GM21526 (cell line): ENCODE results near the gene TOP3A.
"Not testable (repeated sequence)": the region's sequence is repeated elsewhere in the genome, so short reads cannot be mapped to it uniquely, and the experiment has no call there.

Source experiments
- ATAC-seq: cut with Tn5 transposase; IDR thresholded peaks from one replicate; pipeline ENCODE4 v1.9.1; 2021; ENCODE audit warnings: moderate library complexity; ENCODE audit not compliant: unreplicated experiment, low FRiP score

Gene TOP3A, protein sequence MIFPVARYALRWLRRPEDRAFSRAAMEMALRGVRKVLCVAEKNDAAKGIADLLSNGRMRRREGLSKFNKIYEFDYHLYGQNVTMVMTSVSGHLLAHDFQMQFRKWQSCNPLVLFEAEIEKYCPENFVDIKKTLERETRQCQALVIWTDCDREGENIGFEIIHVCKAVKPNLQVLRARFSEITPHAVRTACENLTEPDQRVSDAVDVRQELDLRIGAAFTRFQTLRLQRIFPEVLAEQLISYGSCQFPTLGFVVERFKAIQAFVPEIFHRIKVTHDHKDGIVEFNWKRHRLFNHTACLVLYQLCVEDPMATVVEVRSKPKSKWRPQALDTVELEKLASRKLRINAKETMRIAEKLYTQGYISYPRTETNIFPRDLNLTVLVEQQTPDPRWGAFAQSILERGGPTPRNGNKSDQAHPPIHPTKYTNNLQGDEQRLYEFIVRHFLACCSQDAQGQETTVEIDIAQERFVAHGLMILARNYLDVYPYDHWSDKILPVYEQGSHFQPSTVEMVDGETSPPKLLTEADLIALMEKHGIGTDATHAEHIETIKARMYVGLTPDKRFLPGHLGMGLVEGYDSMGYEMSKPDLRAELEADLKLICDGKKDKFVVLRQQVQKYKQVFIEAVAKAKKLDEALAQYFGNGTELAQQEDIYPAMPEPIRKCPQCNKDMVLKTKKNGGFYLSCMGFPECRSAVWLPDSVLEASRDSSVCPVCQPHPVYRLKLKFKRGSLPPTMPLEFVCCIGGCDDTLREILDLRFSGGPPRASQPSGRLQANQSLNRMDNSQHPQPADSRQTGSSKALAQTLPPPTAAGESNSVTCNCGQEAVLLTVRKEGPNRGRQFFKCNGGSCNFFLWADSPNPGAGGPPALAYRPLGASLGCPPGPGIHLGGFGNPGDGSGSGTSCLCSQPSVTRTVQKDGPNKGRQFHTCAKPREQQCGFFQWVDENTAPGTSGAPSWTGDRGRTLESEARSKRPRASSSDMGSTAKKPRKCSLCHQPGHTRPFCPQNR

DNA sequence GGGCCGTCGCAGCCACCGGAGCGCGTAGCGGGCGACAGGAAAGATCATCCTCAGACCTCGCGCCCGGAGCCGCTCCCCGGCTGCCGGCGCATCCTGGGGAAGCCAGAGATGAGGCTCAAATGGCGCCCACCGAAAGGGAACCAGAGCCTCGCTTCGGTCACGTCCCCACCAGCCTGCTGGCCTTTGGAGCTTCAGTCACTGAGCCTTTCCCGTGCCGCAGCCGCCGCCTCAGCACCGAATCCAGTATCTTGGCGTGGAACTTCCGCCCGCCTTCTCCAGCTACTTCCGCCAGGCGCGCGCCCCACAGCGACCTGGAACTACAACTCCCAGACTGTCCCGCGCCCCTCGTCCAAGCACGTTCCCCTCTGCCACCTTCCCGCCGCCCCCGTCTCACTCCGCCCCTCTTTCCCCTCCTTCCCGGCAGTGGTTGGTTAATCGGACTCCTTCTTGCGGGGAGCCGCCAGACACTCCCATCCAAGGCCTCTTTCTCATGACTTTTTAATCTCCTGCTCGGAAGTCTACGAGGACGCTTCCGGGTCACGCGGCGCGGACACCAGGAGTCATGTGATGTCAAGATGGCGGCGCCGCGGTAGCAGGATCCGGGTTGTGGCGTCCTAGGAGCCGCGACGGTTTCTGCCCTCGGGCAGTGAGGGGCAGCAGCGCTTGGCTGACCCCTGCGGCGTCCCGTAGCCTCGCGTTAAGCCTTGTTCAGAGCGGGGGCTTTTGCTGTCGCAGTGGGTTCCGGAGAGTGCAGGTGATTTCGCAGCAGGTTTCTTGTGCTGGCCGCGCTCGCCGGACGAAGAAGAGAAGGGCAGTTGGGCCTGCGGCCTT lies at the start of gene TOP3A, which contains the start of gene SMCR8:
Gene TOP3A, minus strand, starts transcription at position 264 of the 831 bp plus-strand sequence. Its CDS starts 216 bp downstream, at position 48.
Gene SMCR8, plus strand, starts transcription at position 563 of the 831 bp plus-strand sequence. CDS start 497 bp downstream, outside the sequence.
- ATAC-seq: peak; percentile 72

DNA sequence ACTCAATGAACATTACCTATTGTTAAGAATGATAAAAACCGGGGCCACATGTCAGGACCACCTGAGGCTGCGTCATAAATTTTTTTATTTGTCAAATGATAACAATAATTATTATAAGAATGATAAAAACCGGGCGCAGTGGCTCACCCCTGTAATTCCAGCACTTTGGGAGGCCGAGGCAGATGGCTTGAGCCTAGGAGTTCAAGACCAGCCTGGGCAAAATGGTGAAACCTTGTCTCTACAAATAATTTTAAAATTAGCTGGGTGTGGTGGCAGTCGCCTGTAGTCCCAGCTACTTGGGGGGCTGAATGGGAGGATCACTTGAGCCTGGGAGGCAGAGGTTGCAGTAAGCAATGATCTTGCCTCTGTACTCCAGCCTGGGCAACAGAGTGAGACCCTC lies 49.4 kb upstream of the TOP3A start:
- no peak for ATAC-seq

DNA sequence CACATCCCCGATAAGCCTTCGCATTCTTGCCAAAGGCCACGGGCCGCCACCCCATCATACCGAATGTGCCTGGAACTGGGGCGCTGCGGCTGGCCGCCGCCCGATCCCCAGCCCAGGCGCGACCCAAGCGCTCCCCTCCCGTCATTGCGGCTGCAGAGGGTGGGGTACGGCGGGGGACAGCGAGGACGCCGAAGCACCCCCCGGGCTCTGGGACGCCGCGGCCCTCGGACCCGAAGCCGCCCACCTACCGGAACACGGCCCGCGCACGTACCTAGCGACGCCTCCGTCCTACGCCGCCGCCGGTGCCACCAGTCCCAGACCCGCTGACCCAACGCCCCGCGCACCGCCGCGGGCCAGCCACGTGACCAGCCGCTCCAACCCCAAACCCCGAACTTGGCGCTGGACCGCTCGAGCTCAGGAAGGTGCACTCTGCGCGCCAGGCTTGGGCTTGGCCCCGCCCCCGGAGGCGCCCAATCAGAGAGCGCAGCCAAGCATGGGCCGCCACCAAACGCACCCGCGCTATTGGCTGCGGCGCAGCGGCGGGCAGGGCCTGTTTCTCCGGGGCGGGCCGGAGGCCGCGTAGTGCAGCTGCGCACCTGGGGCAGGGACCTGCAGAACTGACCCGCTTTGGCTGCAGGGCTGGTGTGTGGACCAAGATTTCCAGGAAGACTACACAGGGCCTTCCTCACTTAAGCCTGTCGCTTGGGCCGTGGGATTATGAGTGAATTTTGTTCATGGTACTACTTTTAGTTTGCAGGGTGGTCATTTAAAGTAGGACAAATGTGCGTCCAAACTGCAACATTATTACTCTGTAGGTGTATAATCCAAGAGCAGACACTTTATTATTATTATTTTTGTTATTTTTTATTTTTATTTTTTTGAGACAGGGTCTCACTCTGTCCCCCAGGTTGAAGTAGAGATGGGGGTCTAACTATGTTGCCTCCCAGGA lies 48.6 kb upstream of the TOP3A start, which contains the start of gene SHMT1:
Gene SHMT1, minus strand, starts transcription at position 450 of the 949 bp plus-strand sequence. CDS start 7,569 bp downstream, outside the sequence.
- peak; percentile 95 for ATAC-seq

DNA sequence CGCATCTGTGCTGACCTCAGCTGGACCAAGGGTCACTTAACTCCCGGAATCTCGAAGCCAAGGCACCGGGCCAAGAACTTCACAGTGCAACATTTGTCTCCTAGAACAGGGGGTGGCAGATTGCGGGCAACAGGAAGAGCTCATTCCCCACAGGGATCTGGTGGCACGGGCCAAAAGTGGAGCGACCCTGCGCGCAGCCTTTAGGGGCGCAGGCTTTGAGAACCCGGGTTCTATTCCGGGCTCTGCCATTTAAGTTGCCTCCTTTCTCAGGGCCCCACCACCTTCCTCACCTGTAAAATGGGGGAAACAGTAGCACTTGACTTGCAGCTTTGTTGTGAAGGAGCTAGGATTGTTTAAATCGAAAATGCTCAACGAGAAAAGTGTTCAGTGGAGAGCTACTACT lies 47.9 kb upstream of the TOP3A start:
- ATAC-seq: no peak

DNA sequence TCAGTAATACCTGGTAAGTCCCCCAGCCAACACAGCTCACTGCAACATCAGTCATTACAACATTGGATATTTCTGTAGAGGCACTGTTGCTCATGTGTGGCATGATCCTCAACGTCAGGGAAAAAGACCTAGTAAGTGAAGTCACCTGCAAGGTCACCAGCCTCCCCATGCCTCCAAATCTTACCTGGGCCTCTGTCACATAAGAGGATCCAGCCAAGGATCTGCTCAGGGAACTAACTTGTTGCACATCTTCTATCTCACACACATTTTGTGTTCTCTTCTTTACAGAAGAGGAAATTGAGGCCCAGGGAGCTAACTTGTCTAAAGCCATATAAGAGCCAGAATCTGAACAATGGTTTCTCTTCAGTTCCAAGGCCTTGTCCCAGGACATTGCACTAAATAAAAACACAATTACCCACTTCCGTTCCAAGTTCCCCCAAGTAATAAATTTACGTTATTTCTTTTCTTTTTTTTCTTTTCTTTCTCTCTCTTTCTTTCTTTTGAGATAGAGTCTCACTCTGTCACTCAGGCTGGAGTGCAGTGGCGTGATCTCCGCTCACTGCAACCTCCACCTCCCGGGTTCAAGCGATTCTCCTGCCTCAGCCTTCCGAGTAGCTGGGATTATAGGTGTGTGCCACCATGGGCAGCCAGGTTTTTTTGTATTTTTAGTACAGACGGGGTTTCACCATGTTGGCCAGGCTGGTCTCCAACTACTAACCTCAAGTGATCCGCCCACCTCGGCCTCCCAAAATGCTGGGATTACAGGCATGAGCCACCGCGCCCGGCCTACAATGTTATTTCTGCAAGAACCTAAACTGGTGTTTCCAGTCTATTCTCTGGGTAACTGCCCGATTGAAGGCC lies 47.3 kb upstream of the TOP3A start:
- no peak for ATAC-seq

DNA sequence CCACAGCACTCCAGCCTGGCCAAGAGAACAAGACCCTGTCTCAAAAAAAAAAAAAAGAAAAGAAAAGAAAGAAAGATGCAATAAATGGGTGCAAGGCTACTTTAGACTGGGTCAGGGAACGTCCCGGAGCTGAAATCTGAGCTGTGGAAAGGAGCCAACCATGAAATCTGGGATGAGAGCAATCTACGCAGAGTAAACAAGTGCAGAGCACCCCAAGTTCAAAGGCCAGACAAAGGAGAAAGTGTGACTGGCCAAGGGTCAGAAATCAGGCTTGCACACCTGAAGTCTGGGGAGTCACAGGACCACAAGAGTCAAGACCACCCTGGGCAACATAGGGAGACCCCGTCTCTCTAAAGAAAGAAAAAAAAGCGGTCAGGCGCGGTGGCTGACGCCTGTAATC lies 45.7 kb upstream of the TOP3A start:
- no peak for ATAC-seq

DNA sequence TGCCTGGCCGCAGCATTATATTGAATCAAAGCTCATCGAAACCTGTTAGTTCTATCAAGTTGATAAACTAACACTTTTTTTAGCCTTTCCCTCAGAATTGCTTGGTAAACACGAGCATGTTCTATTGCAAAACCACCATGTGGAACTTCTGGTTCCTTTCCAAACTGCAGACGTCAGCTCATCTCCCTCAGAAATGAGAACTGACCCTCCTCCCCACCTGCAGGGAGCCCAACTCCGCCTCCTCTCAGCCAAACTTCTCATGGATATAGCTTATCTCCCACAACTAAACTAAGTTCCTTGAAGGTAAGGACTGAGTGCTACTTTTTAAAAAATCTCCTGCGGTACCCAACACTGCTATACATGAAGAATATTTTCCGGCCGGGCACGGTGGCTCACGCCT lies 41.8 kb upstream of the TOP3A start:
- ATAC-seq: no peak

DNA sequence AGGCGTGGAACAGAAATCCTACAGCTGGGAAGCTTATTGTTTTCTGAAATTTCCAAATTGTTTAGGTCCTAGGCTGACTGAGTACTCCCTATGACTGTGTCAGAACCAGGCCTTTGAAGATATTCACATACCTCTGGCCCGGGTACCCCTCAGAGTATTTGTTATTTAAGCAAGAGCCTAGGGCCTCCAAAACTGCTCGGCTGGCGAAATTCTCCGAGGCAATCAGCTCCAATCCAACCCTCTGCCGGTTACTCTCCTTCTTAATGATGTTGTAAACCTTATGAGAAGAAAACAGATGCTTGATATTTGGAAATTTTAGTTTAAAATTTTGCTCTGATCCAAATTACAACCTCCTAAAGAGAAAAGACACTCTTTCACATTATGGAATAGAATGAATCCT lies 38.7 kb upstream of the TOP3A start:
- ATAC-seq: no peak

DNA sequence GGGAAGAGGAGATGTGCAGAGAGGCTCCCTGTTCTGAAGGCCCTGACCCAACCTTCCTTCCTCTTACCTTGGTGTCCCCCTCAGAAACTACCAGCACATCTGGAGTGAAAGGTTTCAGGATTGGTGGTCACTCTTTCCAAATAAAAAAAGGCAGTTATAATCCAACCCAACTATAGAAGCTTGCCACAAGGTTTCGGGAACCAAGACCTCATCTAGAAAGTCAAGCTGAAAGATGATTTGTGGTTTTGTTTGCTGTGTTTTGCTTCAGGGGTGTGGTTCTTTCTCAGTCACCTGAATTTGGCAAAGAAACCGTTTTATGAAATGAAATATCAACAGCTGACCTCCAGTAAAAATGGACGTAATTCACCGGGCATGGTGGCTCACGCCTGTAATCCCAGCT lies 29.2 kb upstream of the TOP3A start:
- no peak for ATAC-seq

DNA sequence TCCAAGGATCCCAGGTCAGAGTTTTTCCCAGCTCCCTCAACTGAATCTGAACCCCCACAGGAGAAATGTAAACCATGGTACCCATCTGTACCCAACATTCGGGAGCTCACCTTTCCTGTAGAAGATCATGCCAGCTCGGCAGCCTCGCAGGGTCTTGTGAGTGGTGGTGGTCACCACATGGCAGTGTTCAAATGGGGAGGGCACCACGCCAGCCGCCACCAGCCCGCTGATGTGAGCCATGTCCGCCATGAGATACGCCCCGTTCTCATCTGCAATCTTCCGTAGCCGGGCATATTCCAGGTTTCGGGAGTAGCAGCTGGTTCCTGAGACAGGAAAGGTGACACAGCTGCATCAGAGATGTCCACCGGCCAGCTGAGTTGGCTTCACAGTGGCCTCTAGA lies 25.1 kb upstream of the TOP3A start:
- no peak for ATAC-seq

DNA sequence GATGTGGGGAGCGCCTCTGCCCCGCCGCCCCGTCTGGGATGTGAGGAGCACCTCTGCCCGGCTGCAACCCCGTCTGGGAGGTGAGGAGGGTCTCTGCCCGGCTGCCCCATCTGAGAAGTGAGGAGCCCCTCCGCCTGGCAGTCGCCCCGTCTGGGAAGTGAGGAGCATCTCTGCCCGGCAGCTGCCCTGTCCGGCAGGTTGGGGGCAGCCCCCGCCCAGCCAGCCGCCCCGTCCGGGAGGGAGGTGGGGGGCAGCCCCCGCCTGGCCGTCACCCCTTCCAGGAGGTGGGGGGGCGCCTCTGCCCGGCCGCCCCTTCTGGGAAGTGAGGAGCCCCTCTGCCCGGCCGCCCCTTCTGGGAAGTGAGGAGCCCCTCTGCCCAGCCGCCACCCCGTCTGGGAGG lies 23.4 kb upstream of the TOP3A start:
- not testable (repeated sequence) for ATAC-seq

DNA sequence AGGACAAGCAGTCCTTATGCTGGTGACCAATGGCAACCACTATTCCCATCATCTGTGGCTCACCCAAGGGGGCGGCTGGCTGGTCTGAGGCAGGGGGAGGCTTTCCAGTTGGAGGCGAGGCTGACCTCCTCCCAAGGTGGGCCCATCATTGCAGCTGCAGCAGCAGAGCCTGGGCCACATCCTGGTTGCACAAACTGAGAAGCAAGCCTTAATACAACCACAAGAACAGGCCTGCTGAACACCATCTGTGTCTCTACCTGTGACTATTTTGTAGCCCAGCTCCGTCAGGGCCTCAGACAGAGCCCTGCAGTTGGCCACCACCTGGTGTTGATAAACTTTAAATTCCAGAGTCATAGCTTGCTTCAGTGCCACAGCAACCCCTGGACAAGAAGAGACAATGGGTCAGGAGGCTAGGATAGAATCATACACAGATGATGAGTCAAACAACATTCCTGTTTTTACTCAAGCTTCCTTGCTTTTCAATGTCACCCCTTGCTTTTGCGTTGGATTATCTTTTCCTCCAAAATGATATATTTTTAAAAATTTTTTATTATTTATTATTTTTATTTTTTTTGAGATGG lies 18.2 kb upstream of the TOP3A start:
- no peak for ATAC-seq

DNA sequence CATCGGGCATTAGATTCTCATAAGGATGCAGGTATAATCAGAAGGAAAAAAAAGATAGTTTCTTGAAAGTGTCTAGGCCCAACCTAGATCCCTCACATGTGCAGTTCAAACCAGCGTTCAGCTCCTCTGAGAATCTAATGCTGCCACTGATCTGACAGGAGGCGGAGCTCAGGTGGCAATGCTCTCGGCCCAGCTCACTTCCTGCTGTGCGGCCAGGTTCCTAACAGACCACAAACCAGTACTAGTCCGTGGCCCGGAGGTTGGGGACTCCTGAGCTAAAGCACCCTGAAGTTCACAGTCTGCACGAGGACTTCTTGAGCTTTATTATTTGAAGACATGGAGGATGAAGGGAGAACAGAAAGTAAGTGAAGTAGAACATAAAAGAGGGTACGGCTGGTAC lies 17.1 kb upstream of the TOP3A start:
- no peak for ATAC-seq

DNA sequence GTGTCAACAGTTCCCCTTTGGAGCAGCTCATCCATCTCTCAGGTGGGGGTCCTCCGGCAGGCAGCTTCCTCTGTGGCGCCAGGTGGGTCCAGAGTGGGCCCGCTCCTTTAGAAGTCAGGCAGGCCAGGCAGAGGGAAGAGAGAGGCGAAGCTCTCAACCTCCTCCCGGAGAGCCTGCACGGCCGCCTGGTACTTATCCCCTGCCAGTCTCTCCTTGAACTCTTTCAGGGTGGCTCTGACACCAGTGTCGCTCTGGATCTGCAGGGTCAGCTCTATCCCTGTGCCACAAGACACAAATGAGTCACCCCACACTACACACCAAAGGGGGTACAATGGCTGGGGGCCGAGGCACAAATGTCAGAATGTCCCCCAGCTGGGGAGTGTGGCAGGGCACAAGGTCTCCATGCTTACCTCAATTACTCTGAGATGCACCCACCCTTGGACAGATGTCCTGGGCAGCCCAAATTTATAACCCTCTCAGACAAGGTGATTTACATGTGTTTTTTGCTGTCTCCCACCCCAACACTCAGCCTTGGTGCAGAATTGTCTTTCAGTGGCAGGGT lies 13.9 kb upstream of the TOP3A start:
- ATAC-seq: no peak

DNA sequence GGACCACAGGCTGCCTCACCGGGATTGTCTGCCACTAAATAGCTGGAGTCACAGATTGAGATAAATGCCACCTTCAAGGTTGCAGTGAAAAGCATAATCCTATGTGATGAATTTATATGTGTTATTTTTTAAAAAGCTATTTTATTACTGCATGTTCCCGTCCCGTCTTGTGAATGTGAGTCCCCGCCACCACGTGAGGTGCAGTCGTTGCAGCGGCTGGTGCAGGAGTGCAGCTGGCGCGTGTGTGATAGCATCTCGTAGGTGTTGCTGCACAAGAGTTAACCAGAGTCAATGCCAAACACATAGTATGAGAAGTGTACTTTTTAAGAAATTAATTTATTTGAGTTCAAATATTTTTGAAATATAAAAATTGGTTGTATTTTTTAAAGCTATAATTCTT lies 12.8 kb upstream of the TOP3A start:
- no peak for ATAC-seq

DNA sequence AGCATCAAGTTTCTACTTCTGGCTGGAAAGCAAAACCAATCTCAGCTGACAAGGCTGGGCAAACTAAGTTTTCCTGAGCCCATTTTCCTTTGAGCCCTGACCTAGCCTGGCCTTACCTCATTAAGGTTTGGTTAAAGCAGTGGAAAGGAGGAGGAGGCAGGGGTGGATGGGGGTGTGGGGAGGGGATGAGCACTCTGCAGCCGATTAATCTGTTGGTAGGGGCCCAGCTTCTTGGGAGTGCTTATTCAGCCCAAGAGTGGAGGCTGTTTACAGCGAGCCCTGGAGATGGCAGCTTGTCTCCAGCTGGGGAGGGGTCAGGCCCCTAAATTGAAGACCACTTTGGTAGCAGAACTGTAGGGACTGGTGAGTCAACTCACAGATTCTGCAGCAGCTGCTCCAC lies 12.3 kb upstream of the TOP3A start:
- ATAC-seq: no peak

DNA sequence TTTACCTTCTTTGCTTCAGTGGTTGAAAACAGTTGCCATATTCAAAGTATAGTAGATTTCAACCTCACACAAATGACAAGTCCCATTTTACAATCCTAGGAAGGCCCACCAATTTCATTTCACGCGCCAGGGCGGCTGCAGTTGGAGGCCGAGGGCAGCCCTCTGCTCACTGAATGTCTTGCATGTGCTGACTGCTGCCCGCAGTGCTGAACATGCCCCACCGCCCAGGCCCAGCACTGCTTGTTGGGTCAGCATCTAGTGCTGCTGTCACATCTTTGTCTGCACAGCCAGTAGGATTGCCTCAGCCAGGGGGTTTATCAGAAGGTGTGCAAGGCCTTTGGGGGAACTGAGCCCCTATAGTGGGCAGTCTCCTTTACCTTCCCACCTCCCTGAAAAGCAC lies 11.8 kb upstream of the TOP3A start:
- ATAC-seq: no peak

DNA sequence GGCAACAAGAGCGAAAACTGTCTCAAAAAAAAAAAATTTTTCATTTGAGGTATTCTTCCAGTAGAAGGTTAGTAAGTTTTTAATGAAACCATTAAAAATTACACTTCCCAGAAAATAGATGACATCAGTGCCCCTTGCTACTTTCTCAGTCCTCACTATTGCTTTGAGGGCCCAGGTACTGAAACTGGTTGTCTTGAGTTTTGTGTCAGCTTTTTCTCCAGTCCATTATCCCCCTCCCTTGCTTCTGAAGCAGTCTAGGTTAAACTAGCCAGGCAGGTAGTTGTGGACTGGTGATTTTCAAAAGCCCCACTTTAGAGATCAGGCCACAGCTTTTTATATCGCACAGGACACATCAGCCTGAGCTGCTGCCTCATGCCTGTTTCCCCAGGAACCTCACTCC lies 11.2 kb upstream of the TOP3A start:
- ATAC-seq: no peak
